Uterus (tissue), 4 donors: ENCODE results near the gene TNFRSF9. TPM values are rescaled to one million over a fixed set of nuclear protein-coding genes. Genes with fewer than 3 reads are reported as not detected.

Experiments
- DNase-seq, 2 donors: peaks; one replicate each; pipeline ENCODE4 v3.0.0-alpha.2; 2019 to 2020
- H3K27ac ChIP-seq, 2 donors: fragments of 200-600 bp; sonication (generic); 1 replicate in 1 of 2; 2 replicates in 1 of 2; pipeline ENCODE4 v1.5.1; 2016 to 2018
- H3K27me3 ChIP-seq, 2 donors: fragments of 200-600 bp; sonication (generic); one replicate each; pipeline ENCODE4 v1.5.1; 2018 to 2019; ENCODE audit warnings: control low read depth in 1 of 2
- H3K36me3 ChIP-seq, 2 donors: fragments of 200-600 bp; sonication (generic); one replicate each; pipeline ENCODE4 v1.5.1; 2019; ENCODE audit warnings: control low read depth in 1 of 2
- H3K4me1 ChIP-seq, 2 donors: fragments of 200-600 bp; sonication (generic); one replicate each; pipeline ENCODE4 v1.5.1; 2018 to 2019; ENCODE audit warnings: control low read depth in 1 of 2
- H3K4me3 ChIP-seq, 2 donors: fragments of 200-600 bp; sonication (generic); 1 replicate in 1 of 2; 2 replicates in 1 of 2; pipeline ENCODE4 v1.5.1; 2018 to 2019; ENCODE audit warnings: mild to moderate bottlenecking in 1 of 2
- H3K9me3 ChIP-seq, 2 donors: fragments of 200-600 bp; sonication (generic); one replicate each; pipeline ENCODE4 v1.5.1; 2019; ENCODE audit warnings: control low read depth in 1 of 2
- CTCF ChIP-seq, 4 experiments: fragments of 200-600 bp in 2 of 4; fragments of 450-650 bp in 2 of 4; sonication (generic) in 2 of 4; IDR thresholded peaks; one replicate each; pipeline ENCODE4 v1.5.1; 2016 to 2019; ENCODE audit warnings: antibody characterized with exemption in 4 of 4, mild to moderate bottlenecking in 2 of 4, moderate library complexity in 1 of 4
- POLR2A ChIP-seq, 2 donors: fragments of 450-650 bp; IDR thresholded peaks; one replicate each; pipeline ENCODE4 v1.6.1; 2016; ENCODE audit warnings: antibody characterized with exemption in 2 of 2, mild to moderate bottlenecking in 1 of 2, moderate library complexity in 1 of 2
- intact Hi-C: fragments of 100-400 bp; cut with DNase I; formaldehyde crosslinking; loops from one replicate; pipeline ENCODE4 v1.15.1; 2023; ENCODE audit warnings: low total_unique reads
- total RNA-seq, 4 donors: library from RNA; depleted of rRNA in 3 of 4; stranded (reverse); fragments of >200 nt in 3 of 4; gene quantifications; one replicate each; pipeline versions ENCODE4 v1.1.0 to v1.2.4, GENCODE V29; 2014 to 2023
- donor health status: DM: yes; HTN: yes; CAD: no.

Gene TNFRSF9
- total RNA-seq, 4 donors from 2014 or later = not detected

- no peak overlapping the region for H3K4me3 ChIP-seq
- no peaks in the 10 kb centered on the region for H3K4me1 ChIP-seq
- no peak overlapping the region for H3K27ac ChIP-seq
- H3K36me3 ChIP-seq = no peaks in the 10 kb centered on the region
- no peaks in the 10 kb centered on the region for H3K9me3 ChIP-seq
- DNase-seq = no peak
- intact Hi-C loops = no loop called here
- no peaks in the 10 kb centered on the region for H3K27me3 ChIP-seq
- TF ChIP-seq CTCF (IDR thresholded peaks at IDR 0.05) (no peak), POLR2A (IDR thresholded peaks at IDR 0.05) (no peak)
Observed at GRCh38 chr1:7915826-7916500, 24.7 kb downstream of the TNFRSF9 start.

- H3K4me1 ChIP-seq = no peaks in the 10 kb centered on the region
- TF ChIP-seq POLR2A (IDR thresholded peaks at IDR 0.05) = no peak
- TF ChIP-seq CTCF (IDR thresholded peaks at IDR 0.05) = no peak
- intact Hi-C loops = no loop called here
- no peaks in the 10 kb centered on the region for H3K36me3 ChIP-seq
- H3K4me3 ChIP-seq = no peak overlapping the region
- no peaks in the 10 kb centered on the region for H3K9me3 ChIP-seq
- H3K27me3 ChIP-seq = no peaks in the 10 kb centered on the region
- no peak overlapping the region for H3K27ac ChIP-seq
- DNase-seq = no peak
Observed at GRCh38 chr1:7912743-7913557, 27.7 kb downstream of the TNFRSF9 start.

- H3K9me3 ChIP-seq = no peaks in the 10 kb centered on the region
- no peak for DNase-seq
- H3K4me1 ChIP-seq = no peaks in the 10 kb centered on the region
- H3K4me3 ChIP-seq = no peak overlapping the region
- no peaks in the 10 kb centered on the region for H3K27me3 ChIP-seq
- TF ChIP-seq POLR2A (IDR thresholded peaks at IDR 0.05) = no peak
- no peak for TF ChIP-seq CTCF (IDR thresholded peaks at IDR 0.05)
- intact Hi-C loops = no loop called here
- no peak overlapping the region for H3K27ac ChIP-seq
- no peaks in the 10 kb centered on the region for H3K36me3 ChIP-seq
Observed at GRCh38 chr1:7912145-7912544, 28.5 kb downstream of the TNFRSF9 start.

GRCh38 chr1:7905262-7905661 is 35.4 kb downstream of the TNFRSF9 start:
- Histone ChIP-seq H3K4me1 (no peaks in the 10 kb centered on the region), H3K9me3 (no peaks in the 10 kb centered on the region), H3K4me3 (no peak overlapping the region), H3K27me3 (no peaks in the 10 kb centered on the region), H3K36me3 (no peaks in the 10 kb centered on the region), H3K27ac (no peak overlapping the region)
- no peak for DNase-seq
- TF ChIP-seq CTCF (IDR thresholded peaks at IDR 0.05) = no peak
- no peak for TF ChIP-seq POLR2A (IDR thresholded peaks at IDR 0.05)
- intact Hi-C loops = no loop called here

- Histone ChIP-seq H3K27ac (no peak overlapping the region), H3K4me1 (no peaks in the 10 kb centered on the region), H3K36me3 (no peaks in the 10 kb centered on the region), H3K27me3 (no peaks in the 10 kb centered on the region), H3K9me3 (no peaks in the 10 kb centered on the region), H3K4me3 (no peak overlapping the region)
- DNase-seq = peak; percentile 32 to 50
- TF ChIP-seq CTCF (IDR thresholded peaks at IDR 0.05) = peak; percentile 50 to 66 (median 63)
- TF ChIP-seq POLR2A (IDR thresholded peaks at IDR 0.05) = no peak
- intact Hi-C loops = no loop called here
Observed at GRCh38 chr1:7902478-7903085, 38.1 kb downstream of the TNFRSF9 start.
